HG03354 (cell line): ENCODE results near the gene PDGFD.

Source experiments
- ATAC-seq: cut with Tn5 transposase; IDR thresholded peaks from one replicate; pipeline ENCODE4 v1.9.1; 2021; ENCODE audit warnings: mild to moderate bottlenecking; ENCODE audit not compliant: unreplicated experiment, poor library complexity, severe bottlenecking

Gene PDGFD

GRCh38 chr11:103872748-103873147 is 291.2 kb downstream of the PDGFD start:
- no peak for ATAC-seq

DNA sequence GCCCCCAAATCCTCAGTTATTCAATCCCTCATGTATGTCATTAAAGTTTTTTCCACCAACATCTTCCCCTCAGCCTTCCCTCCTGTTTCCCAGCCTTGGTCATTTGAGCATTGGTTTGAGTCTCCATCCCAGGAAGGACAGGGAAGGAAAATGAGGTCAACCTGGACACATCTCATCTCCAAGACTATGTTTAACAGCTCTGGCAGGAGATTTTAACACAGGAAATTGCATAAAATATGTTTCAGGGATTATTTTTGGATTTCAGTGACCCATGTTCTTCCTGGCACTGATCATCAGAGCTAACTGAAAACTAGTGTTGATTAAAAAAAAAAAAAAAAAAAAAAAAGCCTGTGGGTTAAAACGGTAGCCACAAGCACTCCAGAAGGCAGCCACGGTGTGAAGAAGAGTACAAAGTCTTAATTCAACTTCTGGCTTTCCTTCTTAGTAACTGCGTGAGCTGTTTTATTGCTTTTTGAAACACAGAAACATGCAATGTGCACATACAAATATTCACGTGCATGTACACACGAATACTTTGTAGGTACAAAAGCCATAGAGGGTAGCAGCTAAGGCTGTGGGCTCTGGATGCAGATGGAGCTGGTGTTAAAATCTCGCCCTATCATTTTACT is 291.9 kb downstream of the PDGFD start:
- ATAC-seq, result no peak

- ATAC-seq, result no peak
Observed at GRCh38 chr11:103870821-103871309, 293.1 kb downstream of the PDGFD start.

DNA sequence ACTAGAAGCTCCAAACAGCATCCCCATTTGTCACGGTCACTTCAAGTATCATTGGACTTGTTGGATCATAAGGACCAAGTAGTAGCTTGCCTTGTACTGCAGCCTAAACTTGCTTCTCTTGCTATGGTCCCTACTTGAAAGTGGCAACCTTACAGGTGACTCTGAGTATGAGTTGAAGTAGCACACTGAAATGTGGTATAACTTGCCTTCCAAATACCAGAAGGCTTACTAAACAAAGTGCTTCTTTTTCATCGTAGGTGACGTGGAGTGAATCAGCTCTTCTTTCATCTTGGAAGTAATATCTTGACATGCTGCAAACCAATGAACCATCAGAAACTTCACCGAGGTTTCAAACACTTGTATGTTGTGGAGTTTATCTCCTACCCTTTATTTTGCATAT is 296.5 kb downstream of the PDGFD start:
- ATAC-seq, result no peak

- ATAC-seq, result no peak
Observed at GRCh38 chr11:103863497-103863896, 300.4 kb downstream of the PDGFD start.

- no peak for ATAC-seq
Observed at GRCh38 chr11:103862802-103863174, 301.2 kb downstream of the PDGFD start.

GRCh38 chr11:103862094-103862801 is 301.7 kb downstream of the PDGFD start:
- ATAC-seq, result peak; percentile 79
